ENCODE results near the gene TGFA.

- TF ChIP-seq, protein P1, sequence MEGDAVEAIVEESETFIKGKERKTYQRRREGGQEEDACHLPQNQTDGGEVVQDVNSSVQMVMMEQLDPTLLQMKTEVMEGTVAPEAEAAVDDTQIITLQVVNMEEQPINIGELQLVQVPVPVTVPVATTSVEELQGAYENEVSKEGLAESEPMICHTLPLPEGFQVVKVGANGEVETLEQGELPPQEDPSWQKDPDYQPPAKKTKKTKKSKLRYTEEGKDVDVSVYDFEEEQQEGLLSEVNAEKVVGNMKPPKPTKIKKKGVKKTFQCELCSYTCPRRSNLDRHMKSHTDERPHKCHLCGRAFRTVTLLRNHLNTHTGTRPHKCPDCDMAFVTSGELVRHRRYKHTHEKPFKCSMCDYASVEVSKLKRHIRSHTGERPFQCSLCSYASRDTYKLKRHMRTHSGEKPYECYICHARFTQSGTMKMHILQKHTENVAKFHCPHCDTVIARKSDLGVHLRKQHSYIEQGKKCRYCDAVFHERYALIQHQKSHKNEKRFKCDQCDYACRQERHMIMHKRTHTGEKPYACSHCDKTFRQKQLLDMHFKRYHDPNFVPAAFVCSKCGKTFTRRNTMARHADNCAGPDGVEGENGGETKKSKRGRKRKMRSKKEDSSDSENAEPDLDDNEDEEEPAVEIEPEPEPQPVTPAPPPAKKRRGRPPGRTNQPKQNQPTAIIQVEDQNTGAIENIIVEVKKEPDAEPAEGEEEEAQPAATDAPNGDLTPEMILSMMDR (IDR thresholded peaks at IDR 0.05), result no peak
- TF ChIP-seq POLR2AphosphoS5 (IDR thresholded peaks at IDR 0.05) (no peak), POLR2A (IDR thresholded peaks at IDR 0.05) (no peak)
Measured at GRCh38 chr2:70469961-70470360, 83.7 kb downstream of the TGFA start.
